GM12878 (cell line): ENCODE data around the gene ZNF837.

Experiments used
- MAX ChIP-seq: IDR thresholded peaks from 2 replicates; pipeline ENCODE4 v1.6.1; 2012; ENCODE audit warnings: low read depth, low read length, improper control_type of control experiment
- POLR2A ChIP-seq: IDR thresholded peaks from 2 replicates; pipeline ENCODE4 v1.6.1; 2011; ENCODE audit warnings: low read depth, mild to moderate bottlenecking, low read length
- POLR2AphosphoS2 ChIP-seq: IDR thresholded peaks from 2 replicates; pipeline ENCODE4 v1.6.1; 2011; ENCODE audit warnings: low read depth, mild to moderate bottlenecking, low read length, improper control_type of control experiment, moderate library complexity
- ZNF24 ChIP-seq: fragments of 450-650 bp; IDR thresholded peaks from 2 replicates; pipeline ENCODE4 v1.6.1; 2017; ENCODE audit warnings: antibody characterized with exemption, mild to moderate bottlenecking

- TF ChIP-seq POLR2AphosphoS2: no peak
- no peak for TF ChIP-seq ZNF24
- TF ChIP-seq POLR2A: no peak
- TF ChIP-seq MAX: no peak
These were observed 31.2 kb downstream of the ZNF837 start for GRCh38 chr19:58349590-58349989.
